Karpas-422 (cell line): Measurements from ENCODE around the gene TXLNA. TPM values are rescaled to one million over a fixed set of nuclear protein-coding genes. Genes with fewer than 3 reads are reported as not detected.

Source experiments
- DNase-seq: peaks from one replicate; pipeline ENCODE4 v3.0.0-alpha.2; 2015
- H2AFZ ChIP-seq: fragments of 200-600 bp; sonication (generic); 2 replicates; pipeline ENCODE4 v1.6.1; 2014; ENCODE audit warnings: antibody characterized with exemption, low read length, mixed read lengths
- H3K27ac ChIP-seq: fragments of 200-600 bp; sonication (generic); 2 replicates; pipeline ENCODE4 v1.5.1; 2014; ENCODE audit warnings: mild to moderate bottlenecking, low read length, moderate library complexity
- H3K27me3 ChIP-seq: fragments of 200-600 bp; sonication (generic); 2 replicates; pipeline ENCODE4 v1.6.1; 2014; ENCODE audit warnings: low read length, mixed read lengths
- H3K36me3 ChIP-seq: fragments of 200-600 bp; sonication (generic); 2 replicates; pipeline ENCODE4 v1.6.1; 2014; ENCODE audit warnings: low read length, mixed read lengths; ENCODE audit not compliant: insufficient read depth
- H3K4me1 ChIP-seq: fragments of 200-600 bp; sonication (generic); 2 replicates; pipeline ENCODE4 v1.6.1; 2014; ENCODE audit warnings: mild to moderate bottlenecking, low read length, mixed read lengths
- H3K4me2 ChIP-seq: fragments of 200-600 bp; sonication (generic); 2 replicates; pipeline ENCODE4 v1.6.1; 2014; ENCODE audit warnings: low read length, low read depth, mild to moderate bottlenecking; ENCODE audit not compliant: poor library complexity, severe bottlenecking
- H3K4me3 ChIP-seq: fragments of 200-600 bp; sonication (generic); 2 replicates; pipeline ENCODE4 v1.5.1; 2014; ENCODE audit warnings: mild to moderate bottlenecking, antibody characterized with exemption, low read length, mixed read lengths
- H3K79me2 ChIP-seq: fragments of 200-600 bp; sonication (generic); 2 replicates; pipeline ENCODE4 v1.6.1; 2014; ENCODE audit warnings: mild to moderate bottlenecking, low read length, mixed read lengths
- H3K9ac ChIP-seq: fragments of 200-600 bp; sonication (generic); 2 replicates; pipeline ENCODE4 v1.6.0; 2014; ENCODE audit warnings: low read length
- H3K9me2 ChIP-seq: fragments of 200-600 bp; sonication (generic), shearing (Covaris generic); replicated peaks from 2 replicates; pipeline ENCODE4 v1.6.0; 2014; ENCODE audit warnings: mild to moderate bottlenecking, low read length, moderate library complexity; ENCODE audit not compliant: insufficient read depth
- H3K9me3 ChIP-seq: fragments of 300-700, 200-600 bp; sonication (generic); 2 replicates; pipeline ENCODE4 v1.6.1; 2014; ENCODE audit warnings: low read length, mixed read lengths
- H4K20me1 ChIP-seq: fragments of 200-600 bp; sonication (generic); 2 replicates; pipeline ENCODE4 v1.6.1; 2014; ENCODE audit warnings: mild to moderate bottlenecking, antibody characterized with exemption, low read length, low read depth; ENCODE audit not compliant: insufficient read depth
- total RNA-seq: library from RNA; depleted of rRNA; stranded (reverse); fragments of >200 nt; shearing (Covaris generic); gene quantifications from 2 replicates; pipeline ENCODE4 v1.2.3, GENCODE V29; 2014; ENCODE audit warnings: low replicate concordance

Gene TXLNA
- total RNA-seq, 1 experiment from 2014 or later: 33.5 TPM

DNA sequence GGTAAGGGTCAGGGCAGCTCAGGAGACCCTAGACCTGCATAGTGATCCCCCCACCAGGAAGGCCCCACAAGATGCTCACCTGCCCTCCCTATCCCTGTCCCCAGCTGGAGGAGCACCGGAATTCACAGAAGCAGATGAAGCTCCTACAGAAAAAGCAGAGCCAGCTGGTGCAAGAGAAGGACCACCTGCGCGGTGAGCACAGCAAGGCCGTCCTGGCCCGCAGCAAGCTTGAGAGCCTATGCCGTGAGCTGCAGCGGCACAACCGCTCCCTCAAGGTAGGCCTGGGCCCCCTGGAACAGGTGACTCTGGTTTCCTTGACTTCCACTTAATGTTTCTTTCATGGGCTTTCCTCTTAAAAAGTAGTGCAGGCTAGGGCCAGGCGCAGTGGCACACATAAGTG lies 8.4 kb downstream of the TXLNA start:
- no peak for DNase-seq
- peaks cover 63% of the 10 kb centered on the region for H3K36me3 ChIP-seq
- H3K9me2 ChIP-seq: no peaks in the 10 kb centered on the region
- H2AFZ ChIP-seq: no peak overlapping the region
- no peaks in the 10 kb centered on the region for H3K27me3 ChIP-seq
- H3K4me2 ChIP-seq: no peak overlapping the region
- H3K79me2 ChIP-seq: peaks cover 34% of the 10 kb centered on the region
- H3K4me1 ChIP-seq: no peaks in the 10 kb centered on the region
- no peaks in the 10 kb centered on the region for H3K9me3 ChIP-seq
- H4K20me1 ChIP-seq: peaks cover 13% of the 10 kb centered on the region
- no peak overlapping the region for H3K27ac ChIP-seq
- H3K4me3 ChIP-seq: no peak overlapping the region
- no peak overlapping the region for H3K9ac ChIP-seq

DNA sequence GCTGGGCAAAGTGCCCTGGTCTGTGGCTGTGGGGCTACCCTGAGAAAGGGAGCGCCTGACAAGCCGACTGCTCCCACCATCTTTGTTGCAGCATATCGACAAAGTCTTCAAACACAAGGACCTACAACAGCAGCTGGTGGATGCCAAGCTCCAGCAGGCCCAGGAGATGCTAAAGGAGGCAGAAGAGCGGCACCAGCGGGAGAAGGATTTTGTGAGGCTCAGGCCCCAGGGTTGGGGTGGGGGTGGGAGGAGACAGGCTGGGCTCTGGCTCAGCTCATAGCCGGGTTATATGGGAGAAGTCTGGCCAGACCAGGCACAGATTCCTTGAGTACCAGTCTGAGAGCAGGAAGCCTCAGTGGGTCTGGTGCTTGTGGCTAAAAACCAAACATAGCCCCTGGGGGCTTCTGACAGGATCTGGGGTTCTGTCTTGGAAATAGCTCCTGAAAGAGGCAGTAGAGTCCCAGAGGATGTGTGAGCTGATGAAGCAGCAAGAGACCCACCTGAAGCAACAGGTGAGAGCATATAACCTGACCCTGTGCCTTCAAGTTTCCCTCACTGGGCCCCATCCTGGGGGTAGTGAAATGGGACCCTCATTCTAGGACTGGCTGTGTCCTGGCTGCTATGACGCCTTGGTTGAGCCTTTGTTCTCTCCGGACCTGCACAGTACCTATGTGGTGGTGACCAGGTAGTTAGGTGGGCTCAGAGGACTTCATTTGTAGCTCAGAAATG lies 12.9 kb downstream of the TXLNA start:
- no peak for DNase-seq
- Histone ChIP-seq H3K4me1 (no peaks in the 10 kb centered on the region), H3K4me3 (no peak overlapping the region), H3K9me3 (no peaks in the 10 kb centered on the region), H3K4me2 (no peak overlapping the region), H4K20me1 (0 out of 2 replicates have a peak, but pooled peaks cover 6% of the 10 kb centered on the region), H3K36me3 (peaks cover 41% of the 10 kb centered on the region), H3K79me2 (peaks cover 1% of the 10 kb centered on the region; the same call in 1 of the 2 replicates), H3K9me2 (no peaks in the 10 kb centered on the region), H2AFZ (no peak overlapping the region), H3K27me3 (no peaks in the 10 kb centered on the region), H3K27ac (no peak overlapping the region), H3K9ac (no peak overlapping the region)

DNA sequence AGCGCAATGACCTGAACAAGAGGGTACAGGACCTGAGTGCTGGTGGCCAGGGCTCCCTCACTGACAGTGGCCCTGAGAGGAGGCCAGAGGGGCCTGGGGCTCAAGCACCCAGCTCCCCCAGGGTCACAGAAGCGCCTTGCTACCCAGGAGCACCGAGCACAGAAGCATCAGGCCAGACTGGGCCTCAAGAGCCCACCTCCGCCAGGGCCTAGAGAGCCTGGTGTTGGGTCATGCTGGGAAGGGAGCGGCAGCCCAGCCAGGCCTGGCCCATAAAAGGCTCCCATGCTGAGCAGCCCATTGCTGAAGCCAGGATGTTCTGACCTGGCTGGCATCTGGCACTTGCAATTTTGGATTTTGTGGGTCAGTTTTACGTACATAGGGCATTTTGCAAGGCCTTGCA lies 15.5 kb downstream of the TXLNA start:
- Histone ChIP-seq H3K36me3 (peaks cover 17% of the 10 kb centered on the region; the same call in 1 of the 2 replicates), H3K9me2 (no peaks in the 10 kb centered on the region), H2AFZ (no peak overlapping the region), H3K4me3 (no peak overlapping the region), H3K27me3 (no peaks in the 10 kb centered on the region), H4K20me1 (no peaks in the 10 kb centered on the region), H3K79me2 (no peaks in the 10 kb centered on the region), H3K4me1 (peaks cover 17% of the 10 kb centered on the region), H3K9ac (no peak overlapping the region), H3K27ac (no peak overlapping the region), H3K9me3 (no peaks in the 10 kb centered on the region), H3K4me2 (no peak overlapping the region)
- no peak for DNase-seq

DNA sequence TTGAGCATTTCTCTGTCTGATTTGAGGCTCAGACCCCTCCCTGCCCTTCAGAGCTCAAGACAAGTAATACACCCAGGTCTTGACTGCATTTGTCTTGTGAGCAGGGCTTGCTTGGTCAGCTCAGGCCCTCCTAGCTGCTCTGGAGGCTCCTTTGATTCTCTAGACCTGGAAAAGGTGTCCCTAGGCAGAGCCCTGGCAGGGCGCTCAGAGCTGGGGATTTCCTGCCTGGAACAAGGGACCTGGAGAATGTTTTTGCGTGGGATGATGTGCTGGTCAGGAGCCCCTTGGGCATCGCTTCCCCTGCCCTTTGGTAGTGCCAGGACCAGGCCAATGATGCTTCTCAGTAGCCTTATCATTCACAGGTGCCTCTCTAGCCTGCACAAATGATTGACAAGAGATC lies 16.1 kb downstream of the TXLNA start:
- Histone ChIP-seq H2AFZ (no peak overlapping the region), H3K4me1 (peaks cover 23% of the 10 kb centered on the region), H3K9me2 (no peaks in the 10 kb centered on the region), H3K27me3 (no peaks in the 10 kb centered on the region), H3K79me2 (no peaks in the 10 kb centered on the region), H3K9ac (no peak overlapping the region), H3K9me3 (no peaks in the 10 kb centered on the region), H3K36me3 (peaks cover 12% of the 10 kb centered on the region; the same call in 1 of the 2 replicates), H3K4me3 (no peak overlapping the region), H3K27ac (no peak overlapping the region), H3K4me2 (no peak overlapping the region), H4K20me1 (no peaks in the 10 kb centered on the region)
- no peak for DNase-seq

DNA sequence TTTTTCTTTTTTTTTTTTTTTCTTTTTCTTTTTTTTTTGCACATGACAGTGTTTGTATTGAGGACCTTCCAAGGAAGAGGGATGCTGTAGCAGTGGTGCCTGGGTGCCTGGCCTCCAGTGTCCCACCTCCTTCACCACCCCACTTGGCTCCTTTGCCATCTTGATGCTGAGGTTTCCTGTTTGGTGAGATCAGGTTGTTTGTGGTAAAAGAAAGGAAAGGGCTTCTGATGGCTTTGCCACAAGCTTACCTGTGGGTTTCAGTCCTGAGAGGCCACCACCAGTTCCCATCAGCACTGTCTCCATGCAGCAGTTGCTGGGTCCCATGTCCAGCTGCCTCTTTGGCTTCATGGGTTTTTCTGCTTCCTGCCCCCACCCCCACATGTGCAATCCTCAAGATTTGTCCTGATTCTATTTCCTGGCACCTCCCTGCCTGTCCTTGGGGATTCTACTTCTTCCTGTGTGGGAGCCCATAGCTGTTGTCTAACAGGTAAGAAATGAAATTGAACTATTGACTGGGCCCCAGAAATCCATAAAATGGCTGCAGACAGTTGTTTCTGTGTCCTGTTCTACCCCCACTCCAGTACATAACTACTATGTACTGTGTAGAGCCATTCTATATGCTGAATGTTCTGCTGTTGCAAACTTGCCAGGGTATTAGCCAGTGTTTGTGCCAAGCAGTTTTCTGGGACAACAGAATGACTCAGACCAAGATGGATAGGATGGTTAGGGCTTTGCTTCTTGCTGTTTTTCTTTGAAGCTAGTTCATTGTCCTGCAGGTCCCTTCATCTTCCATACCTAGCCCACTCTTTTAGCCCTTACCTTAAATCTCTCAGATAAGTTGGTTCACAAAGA lies 16.7 kb downstream of the TXLNA start:
- Histone ChIP-seq H3K9me2 (no peaks in the 10 kb centered on the region), H3K79me2 (peaks cover under 1% of the 10 kb centered on the region; the same call in 1 of the 2 replicates), H3K9me3 (no peaks in the 10 kb centered on the region), H2AFZ (no peak overlapping the region), H3K27ac (no peak overlapping the region), H3K36me3 (peaks cover 12% of the 10 kb centered on the region; the same call in 1 of the 2 replicates), H4K20me1 (no peaks in the 10 kb centered on the region), H3K27me3 (no peaks in the 10 kb centered on the region), H3K4me2 (no peak overlapping the region), H3K4me1 (peaks cover 29% of the 10 kb centered on the region), H3K4me3 (no peak overlapping the region), H3K9ac (no peak overlapping the region)
- DNase-seq: no peak

DNA sequence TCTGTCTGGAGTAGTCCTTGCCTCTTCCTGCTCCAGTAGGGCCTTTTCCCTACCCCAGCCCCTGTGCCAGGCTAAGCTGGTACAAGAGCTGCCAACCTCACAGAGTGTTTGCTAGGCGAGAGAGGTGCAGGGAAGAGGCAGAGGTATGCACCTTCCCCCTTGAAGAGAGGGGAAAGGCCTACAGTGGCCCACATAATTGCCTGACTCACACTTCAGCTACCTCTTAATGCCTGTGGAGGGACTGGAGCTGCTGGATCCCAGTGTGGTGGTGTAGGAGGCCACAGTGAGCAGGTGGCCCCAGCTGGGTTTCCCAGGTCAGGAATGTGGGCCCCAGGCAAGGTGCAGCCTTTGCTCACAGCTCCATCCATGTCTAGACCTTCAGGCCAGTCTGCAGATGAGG lies 17.6 kb downstream of the TXLNA start:
- Histone ChIP-seq H3K4me3 (no peak overlapping the region), H3K4me1 (peaks cover 38% of the 10 kb centered on the region), H3K9ac (no peak overlapping the region), H3K9me3 (no peaks in the 10 kb centered on the region), H4K20me1 (no peaks in the 10 kb centered on the region), H3K27me3 (no peaks in the 10 kb centered on the region), H3K27ac (no peak overlapping the region), H3K4me2 (no peak overlapping the region), H3K36me3 (peaks cover 7% of the 10 kb centered on the region; the same call in 1 of the 2 replicates), H3K79me2 (peaks cover 8% of the 10 kb centered on the region; the same call in 1 of the 2 replicates), H2AFZ (no peak overlapping the region), H3K9me2 (no peaks in the 10 kb centered on the region)
- no peak for DNase-seq

DNA sequence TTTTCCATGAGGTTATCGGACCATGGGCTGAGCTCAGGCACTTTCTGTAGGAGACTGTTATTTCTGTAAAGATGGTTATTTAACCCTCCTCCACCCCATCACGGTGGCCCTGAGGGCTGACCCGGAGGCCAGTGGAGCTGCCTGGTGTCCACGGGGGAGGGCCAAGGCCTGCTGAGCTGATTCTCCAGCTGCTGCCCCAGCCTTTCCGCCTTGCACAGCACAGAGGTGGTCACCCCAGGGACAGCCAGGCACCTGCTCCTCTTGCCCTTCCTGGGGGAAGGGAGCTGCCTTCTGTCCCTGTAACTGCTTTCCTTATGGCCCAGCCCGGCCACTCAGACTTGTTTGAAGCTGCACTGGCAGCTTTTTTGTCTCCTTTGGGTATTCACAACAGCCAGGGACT lies 18.4 kb downstream of the TXLNA start:
- no peaks in the 10 kb centered on the region; the same call in 1 of the 2 replicates for H3K36me3 ChIP-seq
- H3K4me1 ChIP-seq: peaks cover 43% of the 10 kb centered on the region
- H3K79me2 ChIP-seq: peaks cover 10% of the 10 kb centered on the region; the same call in 1 of the 2 replicates
- H3K9me2 ChIP-seq: no peaks in the 10 kb centered on the region
- H3K27me3 ChIP-seq: no peaks in the 10 kb centered on the region
- no peaks in the 10 kb centered on the region for H4K20me1 ChIP-seq
- H2AFZ ChIP-seq: no peak overlapping the region
- H3K4me2 ChIP-seq: no peak overlapping the region
- no peaks in the 10 kb centered on the region for H3K9me3 ChIP-seq
- H3K27ac ChIP-seq: no peak overlapping the region
- DNase-seq: no peak
- no peak overlapping the region for H3K9ac ChIP-seq
- no peak overlapping the region for H3K4me3 ChIP-seq
